ENCODE results near the gene HACD2.

Gene HACD2

DNA sequence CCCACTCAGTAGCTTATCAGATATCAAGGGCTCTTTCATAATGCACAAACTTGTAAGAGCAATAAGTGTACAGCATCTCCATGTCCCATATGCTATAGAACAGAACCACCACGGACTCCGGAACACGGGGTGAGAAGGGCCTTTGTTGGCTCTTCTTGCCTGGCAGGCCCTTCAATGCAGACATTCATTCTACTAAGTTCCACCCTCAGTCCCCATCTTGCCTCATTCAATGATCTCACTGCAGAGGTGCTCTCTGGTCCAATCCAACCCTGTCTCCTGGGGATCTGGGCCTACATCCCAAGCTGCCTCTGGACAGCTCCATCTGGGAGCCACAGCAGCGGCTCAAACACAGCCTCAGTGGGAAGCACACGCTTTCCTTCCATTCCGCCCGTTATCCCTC lies 16.8 kb downstream of the HACD2 start:
- DNase-seq: no peak

DNA sequence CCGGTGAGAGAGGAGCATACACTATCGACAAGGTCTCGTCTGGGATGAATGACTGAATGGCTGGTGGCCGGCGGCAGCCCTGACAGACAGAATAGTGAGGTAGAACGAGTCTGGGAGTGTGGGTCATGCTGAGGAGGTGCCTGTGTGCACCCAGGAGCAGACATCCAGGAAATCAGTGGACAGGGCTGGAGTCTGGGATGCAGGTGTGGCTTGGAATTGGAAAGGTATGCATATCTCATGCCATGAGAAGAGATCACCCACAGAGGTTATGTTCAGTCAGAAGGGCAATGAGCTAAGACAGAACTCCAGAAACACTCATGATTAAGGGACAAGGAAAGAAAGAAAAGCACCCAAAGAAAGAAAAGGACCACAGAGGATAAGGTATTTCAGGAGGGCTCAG lies 20.8 kb downstream of the HACD2 start:
- no peak for DNase-seq

DNA sequence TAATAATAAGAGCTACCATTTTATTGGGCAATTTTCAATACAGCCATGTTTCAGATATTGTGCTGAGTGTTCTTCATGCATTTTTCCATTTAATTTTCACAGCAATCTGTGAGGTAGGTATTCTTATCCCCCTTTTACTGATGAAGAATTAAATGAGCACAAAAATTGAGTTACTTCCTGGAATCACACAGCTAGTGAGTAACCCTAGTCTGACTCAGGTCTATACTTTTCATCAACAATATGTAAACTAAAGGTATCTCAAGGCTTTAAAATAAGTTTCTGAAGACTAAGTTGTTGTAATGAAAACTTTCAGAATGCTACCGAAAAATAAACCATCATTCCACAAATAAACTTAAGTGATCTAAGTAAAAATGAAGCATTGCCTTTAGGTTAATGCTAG lies 22.3 kb downstream of the HACD2 start:
- DNase-seq: no peak

DNA sequence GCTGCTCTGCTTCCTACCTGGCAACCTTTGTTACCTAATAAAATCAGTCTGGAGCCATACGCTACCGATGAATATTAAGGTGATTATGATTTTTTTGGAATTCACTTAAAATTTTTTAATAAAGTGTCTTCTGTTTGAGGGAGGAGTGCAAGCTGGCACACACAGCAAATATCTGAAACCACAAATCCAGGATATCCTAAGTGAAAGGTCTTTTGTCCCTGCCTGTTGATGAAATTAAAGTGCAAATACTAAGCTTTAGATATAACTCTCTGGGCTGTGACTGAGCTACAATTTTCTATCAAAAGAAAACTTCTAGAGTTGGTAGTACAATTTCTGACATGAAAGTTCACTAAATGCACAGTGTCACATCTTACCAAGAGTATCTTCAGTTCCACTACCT lies 23.7 kb downstream of the HACD2 start:
- DNase-seq: no peak

DNA sequence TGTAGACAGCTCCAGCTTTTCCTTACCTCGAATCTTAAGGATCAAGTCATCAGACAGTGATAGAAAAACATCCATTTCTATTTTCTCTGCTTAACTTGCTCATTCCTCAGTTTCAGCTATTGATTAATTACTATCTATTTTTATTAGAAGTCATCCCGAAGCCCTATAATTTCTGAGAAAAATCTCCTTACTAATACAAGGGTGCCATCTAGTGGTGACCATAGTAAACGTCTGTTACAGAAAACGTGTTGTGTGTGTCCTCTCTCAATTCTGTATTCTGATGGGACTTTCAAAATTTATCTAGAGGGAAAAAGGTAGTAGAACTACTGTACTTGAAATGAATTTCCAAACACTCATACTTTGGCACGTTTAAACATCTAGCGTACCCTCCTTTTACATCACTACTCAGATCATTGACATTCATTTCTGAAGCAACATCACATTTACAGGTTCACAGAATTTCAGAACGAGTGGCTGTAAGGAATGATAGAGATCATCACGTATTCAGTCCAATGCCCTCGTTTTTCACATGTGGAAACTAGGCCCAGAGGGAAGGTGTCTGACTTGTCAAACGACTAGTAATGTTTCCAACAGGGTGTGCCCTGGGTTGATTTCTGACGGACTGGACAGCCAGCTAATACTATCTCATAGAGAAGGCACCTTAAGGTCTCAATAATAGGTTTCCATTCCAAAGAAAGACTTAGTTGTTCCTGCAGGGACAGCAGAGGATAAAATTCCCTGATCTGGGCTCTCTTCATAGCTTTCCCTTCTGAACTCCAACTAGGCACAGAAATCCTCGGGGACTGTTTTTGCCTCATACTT lies 25.6 kb downstream of the HACD2 start:
- no peak for DNase-seq

DNA sequence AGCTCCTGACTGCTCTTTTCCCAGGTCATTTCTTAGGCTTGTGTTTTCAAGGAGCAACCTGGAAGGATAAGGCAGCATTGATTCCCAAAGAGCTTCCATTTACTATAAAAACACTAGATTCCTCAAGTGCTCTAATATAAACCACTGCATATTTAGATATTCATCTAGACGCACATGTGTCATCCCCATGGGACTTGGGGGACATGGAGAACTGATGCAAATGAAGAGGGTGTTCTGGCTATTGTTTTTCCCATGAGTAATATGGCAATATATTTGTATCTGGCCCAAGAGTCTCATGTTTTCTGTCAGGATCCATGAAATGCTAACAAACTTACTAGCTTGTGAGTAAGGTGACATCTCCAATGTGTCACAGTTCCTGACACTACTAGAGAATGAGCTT lies 31.3 kb downstream of the HACD2 start:
- DNase-seq: no peak

DNA sequence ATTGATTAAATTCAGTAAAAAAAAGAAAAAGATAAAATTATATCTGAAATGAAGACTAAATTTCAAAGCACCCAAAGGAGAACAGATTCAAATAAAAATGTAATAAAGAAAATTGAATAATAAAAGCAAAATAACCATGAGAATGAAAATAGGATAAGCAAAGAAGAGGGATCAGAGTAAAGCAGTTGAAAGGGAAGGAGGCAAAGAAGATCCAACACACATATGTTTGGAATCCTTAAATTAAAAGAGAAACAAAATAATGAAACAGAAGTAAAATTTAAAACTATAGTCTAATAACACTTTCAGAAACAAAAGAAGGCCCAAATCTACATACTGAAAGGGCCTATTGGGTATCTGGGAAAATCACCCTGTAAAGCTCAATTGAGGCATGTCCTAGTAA lies 32.1 kb downstream of the HACD2 start:
- no peak for DNase-seq

DNA sequence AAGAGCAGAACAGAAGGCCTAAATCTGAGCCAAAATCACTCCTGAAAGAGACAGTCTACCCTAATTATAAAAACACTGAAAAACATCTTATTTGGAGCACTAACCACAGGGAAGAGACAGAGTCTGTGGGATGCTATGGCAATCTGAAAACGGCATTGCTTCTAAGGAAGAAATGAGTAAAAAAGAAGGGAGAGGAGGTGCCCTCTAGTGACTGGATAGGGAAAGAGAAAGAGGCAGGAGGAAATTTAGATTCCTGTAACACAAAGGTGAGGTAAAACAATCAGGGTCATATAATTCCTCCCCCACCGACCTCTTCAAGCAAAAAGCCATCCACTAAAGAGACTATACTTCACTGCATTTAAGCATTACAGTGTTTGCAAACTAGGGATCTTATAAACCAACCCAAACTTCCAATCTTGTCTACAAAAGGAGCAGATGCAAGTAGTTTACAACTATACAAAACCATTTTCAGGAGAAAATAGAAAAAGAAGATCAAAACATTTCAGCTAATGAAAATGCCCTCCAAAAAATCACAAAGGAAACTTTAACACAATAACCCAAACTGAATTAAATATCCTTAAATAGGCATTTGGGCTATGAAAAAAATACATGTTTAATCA lies 32.6 kb downstream of the HACD2 start:
- DNase-seq: no peak

DNA sequence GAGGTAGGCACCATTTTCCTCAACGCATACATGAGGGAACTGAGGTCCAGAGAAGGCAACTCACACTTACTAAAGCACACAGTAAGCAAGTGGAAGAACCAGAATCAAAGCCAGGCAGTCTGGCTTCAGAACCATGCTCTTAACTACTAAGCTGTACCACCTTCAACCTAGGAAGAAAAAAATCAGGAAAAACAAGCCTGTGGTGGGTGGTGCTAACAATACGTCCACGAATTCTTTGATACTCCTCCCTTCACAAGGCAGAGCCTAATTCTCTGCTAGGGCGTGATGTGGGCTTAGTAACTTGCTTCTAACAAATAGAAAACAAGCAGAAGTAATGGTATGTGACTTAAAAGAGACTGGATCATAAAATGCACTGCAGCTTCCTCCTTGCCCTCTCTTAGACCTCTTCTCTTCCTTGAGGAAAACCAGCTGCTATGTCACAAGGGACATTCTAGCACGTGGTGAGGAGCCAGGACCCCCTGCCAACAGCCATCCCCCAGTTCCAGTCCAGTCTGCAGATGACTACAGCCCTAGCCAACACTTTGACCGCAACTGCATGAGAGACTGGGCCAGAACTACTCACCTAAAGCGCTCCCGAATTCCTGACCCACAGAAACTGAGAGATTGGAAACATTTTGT lies 36.9 kb downstream of the HACD2 start:
- peak; percentile 37 for DNase-seq

DNA sequence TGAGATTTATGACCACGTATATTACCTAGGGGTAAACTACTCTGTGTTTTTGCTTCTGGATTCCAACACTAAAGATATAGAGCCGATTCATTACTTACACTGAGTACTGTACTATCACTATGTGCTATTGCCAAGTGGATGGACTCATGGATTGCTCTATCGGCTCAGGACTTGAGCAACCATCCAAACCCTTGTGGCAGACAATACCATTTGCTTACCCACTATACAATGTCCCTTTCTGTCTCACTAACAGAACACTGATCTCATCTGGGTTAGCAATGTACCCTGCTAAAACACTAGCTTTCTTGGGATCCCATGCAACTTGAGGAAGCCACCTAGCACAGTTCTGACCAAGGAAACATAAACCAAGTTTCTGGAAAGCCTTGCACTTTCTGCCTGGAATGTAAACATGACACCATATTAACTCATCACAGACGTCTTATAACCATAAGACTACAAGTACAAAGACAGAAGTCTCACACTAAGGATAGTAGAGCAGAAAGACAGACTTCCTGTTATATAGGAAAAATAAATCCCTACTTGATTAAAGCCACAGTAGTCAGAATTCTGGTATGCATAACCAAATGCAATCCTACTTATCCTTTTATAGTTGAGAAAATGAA lies 38.6 kb downstream of the HACD2 start:
- no peak for DNase-seq

DNA sequence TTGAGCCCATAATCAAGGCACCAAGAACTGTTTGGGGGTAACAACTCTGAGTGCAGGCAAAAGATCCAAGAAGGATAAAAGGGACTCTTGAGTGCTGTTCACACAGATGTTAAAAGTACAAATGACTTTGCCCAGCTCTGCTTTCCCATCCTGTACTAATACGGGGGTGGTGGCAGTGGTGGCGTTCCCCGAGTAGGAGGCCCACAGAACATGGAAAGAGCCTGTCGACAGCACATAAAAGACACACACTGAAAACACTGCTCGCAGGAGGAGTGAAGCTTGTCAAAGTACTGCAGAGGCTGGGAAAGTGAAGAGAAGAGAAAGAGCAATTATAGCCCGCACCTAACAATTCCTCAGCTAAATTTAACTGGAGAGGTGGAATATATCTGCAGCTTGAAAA lies 40.9 kb downstream of the HACD2 start:
- DNase-seq: no peak

DNA sequence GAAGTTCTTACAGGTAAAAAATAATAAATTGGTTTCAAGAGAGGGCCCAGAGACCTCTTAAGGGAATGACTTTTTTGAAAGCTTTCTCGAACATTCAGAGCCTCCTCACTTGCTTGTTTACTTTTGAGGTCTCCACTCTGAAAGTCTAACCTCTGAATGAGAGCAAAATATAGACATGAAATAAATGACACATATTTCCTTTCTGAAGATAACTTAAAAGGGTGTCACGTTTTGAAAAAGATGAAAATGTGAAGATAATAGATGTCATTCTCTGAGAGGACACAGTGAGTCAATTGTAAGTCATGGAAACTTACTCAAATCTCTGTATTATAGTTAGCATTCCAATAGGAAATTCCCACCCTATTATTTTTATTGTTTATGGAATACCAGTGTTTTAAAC lies 44.6 kb downstream of the HACD2 start:
- DNase-seq: no peak

DNA sequence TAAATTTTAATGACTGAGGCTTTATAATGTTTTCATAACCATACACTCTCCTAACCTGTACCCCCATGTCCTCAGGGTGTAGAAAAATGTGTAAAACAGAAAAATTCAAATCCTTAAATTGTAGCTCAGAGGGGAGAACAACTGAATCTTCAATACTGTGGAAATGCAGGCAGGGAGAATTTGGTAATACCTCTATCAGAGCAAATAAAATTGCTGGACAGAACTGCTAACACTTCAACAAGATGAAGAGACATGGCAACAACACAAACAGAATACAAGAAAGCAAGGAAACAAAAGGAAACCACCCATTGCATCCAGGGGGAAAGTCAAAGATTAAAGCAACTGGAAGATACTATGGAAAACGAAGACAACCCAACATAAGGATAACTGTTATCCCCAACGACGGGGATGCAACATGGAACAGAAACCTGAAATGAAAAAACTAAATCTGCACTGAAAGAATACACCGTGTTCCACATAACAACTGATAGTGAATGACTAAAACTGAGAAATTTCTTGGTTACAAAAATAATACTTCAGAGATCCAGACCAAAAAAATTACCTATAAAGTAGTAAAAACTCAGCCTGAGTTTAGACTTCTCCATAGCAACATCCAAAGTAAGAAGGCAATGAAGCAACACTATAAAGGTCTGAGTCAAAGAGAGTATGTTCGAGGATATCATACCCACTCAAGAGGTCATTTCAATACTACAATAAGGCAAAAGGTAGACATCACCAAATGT lies 48.5 kb downstream of the HACD2 start:
- DNase-seq: no peak

DNA sequence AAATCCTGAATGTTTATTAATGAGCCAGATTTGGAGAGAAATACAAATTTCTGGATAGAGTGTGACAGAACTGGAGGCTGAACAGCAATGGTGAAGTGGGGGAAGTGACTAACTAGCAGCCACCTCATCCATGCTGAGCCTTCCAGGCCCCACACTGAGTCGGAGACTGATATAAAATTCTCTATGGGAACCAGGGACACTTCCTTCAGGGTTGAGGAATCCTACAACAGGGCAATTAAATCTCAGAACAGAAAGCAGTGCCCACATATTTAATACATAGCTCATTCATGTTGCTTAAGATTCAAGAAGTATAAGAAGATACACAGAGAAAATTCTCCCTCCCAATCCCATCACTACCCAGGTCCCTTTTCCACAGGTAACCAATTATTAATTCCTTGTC lies 49.3 kb downstream of the HACD2 start:
- no peak for DNase-seq

DNA sequence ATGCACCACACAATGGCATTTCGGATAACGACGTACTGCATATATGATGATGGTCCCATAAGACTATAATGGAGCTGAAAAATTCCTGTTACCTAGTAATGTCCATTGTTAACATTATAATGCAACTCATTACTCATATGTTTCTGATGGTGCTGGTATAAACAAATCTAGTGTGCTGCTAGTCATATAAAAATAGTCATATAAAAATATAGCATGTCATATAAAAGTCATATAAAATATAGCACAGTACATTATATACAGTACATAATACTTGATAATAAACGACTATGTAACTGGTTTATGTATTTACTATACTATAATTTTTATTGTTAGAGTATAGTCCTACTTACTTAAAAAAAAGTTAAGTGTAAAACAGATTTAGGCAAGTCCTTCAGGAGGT lies 50.6 kb downstream of the HACD2 start:
- no peak for DNase-seq

DNA sequence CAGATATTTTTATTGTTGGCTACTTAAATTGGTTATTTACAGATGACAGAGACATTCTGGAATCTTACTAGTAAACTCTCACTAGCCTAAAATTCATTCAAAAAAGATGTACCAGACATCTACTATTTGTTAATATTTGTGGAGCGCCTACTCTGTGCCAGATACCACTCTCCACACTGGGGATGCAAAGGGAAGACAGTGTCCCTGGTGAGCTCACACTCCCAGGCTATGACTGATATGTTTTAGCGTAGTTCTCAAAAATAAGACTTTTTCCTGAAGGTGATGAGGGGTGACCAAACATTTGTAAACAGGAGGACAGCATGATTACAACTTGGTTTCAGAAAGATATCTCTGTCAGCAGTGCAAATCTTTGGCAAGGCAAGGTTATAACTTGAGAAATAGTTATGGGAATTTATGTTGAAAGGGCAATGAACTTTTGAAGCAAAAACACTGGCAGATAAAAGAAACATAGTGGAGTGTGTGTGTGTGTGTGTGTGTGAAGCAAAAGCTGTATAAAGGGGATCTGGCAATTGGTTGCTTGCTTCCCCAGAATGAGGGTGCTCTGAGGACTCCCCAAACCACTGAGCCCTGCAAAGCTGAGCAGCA lies 51.2 kb downstream of the HACD2 start:
- DNase-seq: no peak

DNA sequence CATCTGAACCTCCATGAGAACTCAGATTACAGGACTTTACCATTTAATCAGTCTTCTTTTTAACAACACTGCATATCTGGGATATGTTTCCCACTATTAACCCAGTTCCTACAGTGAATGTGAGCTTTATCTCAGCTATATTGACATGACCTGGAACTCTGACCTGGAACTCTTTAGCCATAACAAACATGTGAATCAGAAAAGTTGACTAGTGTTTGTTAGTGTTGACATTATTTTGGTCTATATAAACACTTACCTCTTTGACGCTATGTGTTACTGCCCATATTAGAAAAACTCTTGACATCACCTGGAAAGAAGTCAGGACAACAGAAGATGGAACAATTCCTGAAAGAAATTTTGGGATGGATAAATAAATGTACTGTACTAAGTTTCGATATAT lies 56.7 kb downstream of the HACD2 start:
- DNase-seq: no peak

DNA sequence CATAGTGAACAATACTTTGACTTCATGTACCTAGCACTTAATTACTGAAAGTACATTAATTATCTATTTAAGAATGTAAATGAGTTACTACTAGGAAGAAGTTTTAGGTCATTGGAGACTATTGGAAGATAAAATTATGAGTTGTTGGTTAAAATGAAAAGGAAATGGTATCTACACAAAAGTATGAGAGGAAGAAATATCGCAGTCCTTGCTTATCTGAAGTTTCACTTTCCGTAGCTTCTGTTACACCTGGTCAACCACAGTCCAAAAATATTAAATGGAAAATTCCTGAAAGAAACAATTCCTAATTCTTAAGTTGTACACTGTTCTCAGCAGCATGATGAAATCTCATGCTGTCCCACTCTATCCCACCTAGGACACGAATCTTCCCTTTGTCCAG lies 57.8 kb downstream of the HACD2 start:
- DNase-seq: no peak

DNA sequence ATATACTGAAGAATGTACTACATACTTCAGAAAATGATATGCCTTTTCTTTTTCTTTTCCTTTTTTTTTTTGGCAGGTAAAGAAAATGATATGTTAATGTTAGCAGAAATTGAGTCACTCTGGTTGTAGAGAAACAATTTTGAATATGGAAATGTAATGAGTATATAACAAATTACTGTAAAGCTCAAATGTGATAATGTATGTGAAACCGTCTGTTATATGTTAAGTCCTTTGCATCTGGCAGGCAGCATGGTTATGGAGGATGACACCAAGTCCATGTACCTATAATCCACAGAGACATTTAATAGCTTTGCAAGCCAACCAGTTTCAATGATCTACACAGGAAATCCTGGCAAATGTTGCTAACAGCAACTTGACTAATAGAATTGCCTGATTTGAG lies 58.4 kb downstream of the HACD2 start:
- DNase-seq: no peak

DNA sequence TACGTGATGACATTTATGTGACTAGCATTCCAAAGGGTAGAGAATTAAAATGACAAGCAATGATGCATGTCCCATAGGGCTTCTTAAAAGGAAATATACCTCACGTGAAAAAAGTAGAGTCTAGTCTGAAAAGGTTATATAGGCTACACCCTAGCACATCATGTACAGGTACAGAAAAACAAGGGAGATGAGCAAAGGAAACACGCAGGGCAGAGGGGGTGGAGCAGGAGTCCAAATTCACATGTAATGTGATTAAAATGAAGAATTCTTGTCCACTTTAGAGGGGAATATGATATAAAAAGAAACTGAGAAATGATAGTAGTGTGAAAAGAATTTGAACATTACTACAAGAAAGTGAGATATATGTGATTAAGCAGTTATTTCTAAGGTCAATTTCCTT lies 59.4 kb downstream of the HACD2 start:
- DNase-seq: no peak

DNA sequence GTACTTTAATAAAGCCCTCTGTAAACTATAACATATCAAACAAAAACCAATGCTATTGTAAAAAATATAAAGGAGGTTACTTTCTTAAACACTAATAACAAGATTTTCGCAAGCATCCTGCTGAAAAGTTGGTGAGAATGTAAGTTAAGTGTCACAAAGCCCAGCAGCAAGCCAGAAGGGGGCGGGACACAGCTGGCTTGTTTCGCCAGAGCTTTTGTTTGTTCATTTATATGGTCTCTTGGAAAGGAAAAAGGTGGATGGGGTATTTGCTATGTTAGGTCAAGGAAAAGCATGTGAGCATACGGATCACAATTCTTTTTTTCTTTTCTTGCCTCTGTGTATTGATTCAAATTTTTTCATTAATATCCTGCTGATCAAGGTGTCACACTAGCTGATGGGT lies 59.9 kb downstream of the HACD2 start:
- no peak for DNase-seq

DNA sequence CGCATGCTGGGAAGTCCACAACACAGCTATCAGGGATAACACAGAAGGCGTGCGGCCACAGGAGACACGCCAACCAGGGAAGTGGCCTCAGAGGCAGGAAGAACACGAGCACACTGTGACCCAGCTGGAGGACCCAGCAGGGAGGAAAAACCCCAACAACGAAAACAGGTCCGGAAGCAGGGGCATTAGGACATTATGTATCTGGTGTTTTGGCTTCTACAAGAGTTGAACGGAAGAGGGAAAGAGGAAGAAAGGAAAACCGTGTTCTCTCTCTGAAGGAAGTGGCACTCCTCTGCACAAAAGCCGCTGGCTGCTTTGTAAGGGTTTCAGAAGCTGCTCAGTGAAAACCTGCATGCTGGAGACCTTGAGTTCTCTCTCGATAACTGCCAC lies 61.8 kb downstream of the HACD2 start:
- no peak for DNase-seq
